Neural progenitor cell (in vitro differentiated cells): Measurements from ENCODE around the gene PARD3B. TPM values are rescaled to one million over a fixed set of nuclear protein-coding genes. Genes with fewer than 3 reads are reported as not detected.
A peak's percentile ranks its signal among the peaks of the same experiment; 100 is the strongest.

Source experiments
- DNase-seq: peaks from one replicate; pipeline ENCODE4 v3.0.0-alpha.2; 2016; ENCODE audit warnings: low spot score
- H2AFZ ChIP-seq: fragments of 200-600 bp; sonication (generic); replicated peaks from 2 replicates; pipeline ENCODE4 v1.6.1; 2016; ENCODE audit warnings: antibody characterized with exemption
- H3F3A ChIP-seq: fragments of 200-600 bp; sonication (generic); 2 replicates; pipeline ENCODE4 v1.6.1; 2016; ENCODE audit warnings: antibody characterized with exemption, low read depth
- H3K27ac ChIP-seq: fragments of 200-600 bp; sonication (generic); 2 replicates; pipeline ENCODE4 v1.5.1; 2016; ENCODE audit warnings: mild to moderate bottlenecking
- H3K27me3 ChIP-seq: fragments of 200-600 bp; sonication (generic); 2 replicates; pipeline ENCODE4 v1.6.1; 2016; ENCODE audit warnings: mild to moderate bottlenecking, moderate library complexity
- H3K36me3 ChIP-seq: fragments of 200-600 bp; sonication (generic); 2 replicates; pipeline ENCODE4 v1.5.1; 2016
- H3K4me1 ChIP-seq: fragments of 200-600 bp; sonication (generic); 2 replicates; pipeline ENCODE4 v1.6.1; 2016; ENCODE audit warnings: mixed run types
- H3K4me2 ChIP-seq: fragments of 200-600 bp; sonication (generic); 2 replicates; pipeline ENCODE4 v1.6.1; 2016
- H3K4me3 ChIP-seq: fragments of 200-600 bp; sonication (generic); 2 replicates; pipeline ENCODE4 v1.5.1; 2016
- H3K79me2 ChIP-seq: fragments of 200-600 bp; sonication (generic); 2 replicates; pipeline ENCODE4 v1.6.1; 2016; ENCODE audit warnings: low read depth
- H3K9ac ChIP-seq: fragments of 200-600 bp; sonication (generic); 2 replicates; pipeline ENCODE4 v1.6.1; 2016
- H3K9me3 ChIP-seq: fragments of 200-600 bp; sonication (generic); 2 replicates; pipeline ENCODE4 v1.5.1; 2016; ENCODE audit warnings: low read depth
- H4K20me1 ChIP-seq: fragments of 200-600 bp; sonication (generic); 2 replicates; pipeline ENCODE4 v1.6.1; 2016; ENCODE audit warnings: low read depth
- H3K27ac Mint-ChIP-seq: 3 replicates; pipeline ENCODE4 v1.8.0; 2021; ENCODE audit warnings: mixed read lengths
- H3K27me3 Mint-ChIP-seq: 2 replicates; pipeline ENCODE4 v1.8.0; 2022; ENCODE audit warnings: low read depth, mild to moderate bottlenecking, inconsistent platforms, moderate library complexity, mixed read lengths; ENCODE audit not compliant: insufficient read depth
- H3K36me3 Mint-ChIP-seq: 3 replicates; pipeline ENCODE4 v1.8.0; 2021; ENCODE audit warnings: mixed read lengths
- H3K4me1 Mint-ChIP-seq: 3 replicates; pipeline ENCODE4 v1.8.0; 2021; ENCODE audit warnings: mixed read lengths
- H3K4me3 Mint-ChIP-seq: 3 replicates; pipeline ENCODE4 v1.8.0; 2021; ENCODE audit warnings: mild to moderate bottlenecking, moderate library complexity, mixed read lengths
- H3K9me3 Mint-ChIP-seq: 3 replicates; pipeline ENCODE4 v1.8.0; 2020; ENCODE audit warnings: mixed read lengths
- CTCF ChIP-seq: fragments of 200-600 bp; sonication (generic); IDR thresholded peaks from 2 replicates; pipeline ENCODE4 v1.5.1; 2017; ENCODE audit warnings: antibody characterized with exemption, mild to moderate bottlenecking
- EZH2 ChIP-seq: fragments of 200-600 bp; sonication (generic); IDR thresholded peaks from 2 replicates; pipeline ENCODE4 v1.6.1; 2017; ENCODE audit warnings: antibody characterized with exemption, mild to moderate bottlenecking, moderate library complexity
- EZH2phosphoT487 ChIP-seq: fragments of 200-600 bp; sonication (generic); IDR thresholded peaks from 2 replicates; pipeline ENCODE4 v1.6.1; 2017; ENCODE audit warnings: antibody characterized with exemption
- total RNA-seq: library from RNA; depleted of rRNA; stranded (reverse); fragments of >200 nt; gene quantifications from 2 replicates; pipeline ENCODE4 v1.2.3, GENCODE V29; 2015; ENCODE audit warnings: low replicate concordance

PARD3B gene
- total RNA-seq, 1 donor from 2014 or later: 8.4 TPM

- peak overlapping the region; percentile 5 for H2AFZ ChIP-seq
- H3K36me3 ChIP-seq: no peaks in the 10 kb centered on the region
- no peaks in the 10 kb centered on the region for H3K4me1 ChIP-seq
- no peak overlapping the region for H3K27ac Mint-ChIP-seq
- H3K9me3 ChIP-seq: no peaks in the 10 kb centered on the region
- peaks cover 2% of the 10 kb centered on the region for H3K4me1 Mint-ChIP-seq
- no peaks in the 10 kb centered on the region for H3K27me3 ChIP-seq
- no peak overlapping the region for H3K4me3 ChIP-seq
- DNase-seq: no peak
- H3K4me3 Mint-ChIP-seq: no peak overlapping the region
- no peak overlapping the region for H3K9ac ChIP-seq
- H3K9me3 Mint-ChIP-seq: no peaks in the 10 kb centered on the region
- no peak for TF ChIP-seq EZH2
- TF ChIP-seq EZH2phosphoT487: no peak
- no peak for TF ChIP-seq CTCF
- no peak overlapping the region for H3K4me2 ChIP-seq
- no peaks in the 10 kb centered on the region for H4K20me1 ChIP-seq
- no peaks in the 10 kb centered on the region for H3K79me2 ChIP-seq
- H3K27ac ChIP-seq: no peak overlapping the region
- H3K27me3 Mint-ChIP-seq: no peaks in the 10 kb centered on the region
- H3F3A ChIP-seq: no peaks in the 10 kb centered on the region
- H3K36me3 Mint-ChIP-seq: no peaks in the 10 kb centered on the region
Measured at GRCh38 chr2:205103699-205104098, 558.4 kb downstream of the PARD3B start.

- no peak for TF ChIP-seq CTCF
- no peak for TF ChIP-seq EZH2phosphoT487
- no peak for TF ChIP-seq EZH2
- Mint-ChIP-seq H3K36me3 (no peaks in the 10 kb centered on the region), H3K4me3 (no peak overlapping the region), H3K4me1 (peaks cover 8% of the 10 kb centered on the region), H3K9me3 (no peaks in the 10 kb centered on the region), H3K27ac (no peak overlapping the region), H3K27me3 (no peaks in the 10 kb centered on the region)
- no peak overlapping the region for H3K4me3 ChIP-seq
- H3K27ac ChIP-seq: no peak overlapping the region
- no peaks in the 10 kb centered on the region for H3K27me3 ChIP-seq
- H3K4me2 ChIP-seq: no peak overlapping the region
- H3K36me3 ChIP-seq: no peaks in the 10 kb centered on the region
- H3K9ac ChIP-seq: no peak overlapping the region
- H2AFZ ChIP-seq: no peak overlapping the region
- DNase-seq: no peak
- H4K20me1 ChIP-seq: no peaks in the 10 kb centered on the region
- no peaks in the 10 kb centered on the region for H3K9me3 ChIP-seq
- H3K79me2 ChIP-seq: no peaks in the 10 kb centered on the region
- H3F3A ChIP-seq: no peaks in the 10 kb centered on the region
- no peaks in the 10 kb centered on the region for H3K4me1 ChIP-seq
Measured at GRCh38 chr2:205107810-205108209, 562.5 kb downstream of the PARD3B start.

- no peak overlapping the region for H3K27ac Mint-ChIP-seq
- Histone ChIP-seq H2AFZ (no peak overlapping the region), H3K36me3 (no peaks in the 10 kb centered on the region), H3K27me3 (no peaks in the 10 kb centered on the region), H3K9me3 (no peaks in the 10 kb centered on the region), H3K4me1 (no peaks in the 10 kb centered on the region), H3K4me2 (no peak overlapping the region), H4K20me1 (no peaks in the 10 kb centered on the region), H3K4me3 (no peak overlapping the region), H3K79me2 (no peaks in the 10 kb centered on the region), H3K27ac (no peak overlapping the region), H3K9ac (no peak overlapping the region), H3F3A (no peaks in the 10 kb centered on the region)
- peaks cover 3% of the 10 kb centered on the region for H3K4me1 Mint-ChIP-seq
- TF ChIP-seq EZH2: no peak
- TF ChIP-seq CTCF: no peak
- no peak for TF ChIP-seq EZH2phosphoT487
- H3K27me3 Mint-ChIP-seq: no peaks in the 10 kb centered on the region
- peaks cover 5% of the 10 kb centered on the region for H3K9me3 Mint-ChIP-seq
- DNase-seq: no peak
- peaks cover 12% of the 10 kb centered on the region for H3K36me3 Mint-ChIP-seq
- no peak overlapping the region for H3K4me3 Mint-ChIP-seq
Measured at GRCh38 chr2:205115511-205115910, 570.2 kb downstream of the PARD3B start.

- H3K4me1 ChIP-seq: no peaks in the 10 kb centered on the region
- H3K36me3 ChIP-seq: no peaks in the 10 kb centered on the region
- no peak overlapping the region for H2AFZ ChIP-seq
- H3K27me3 Mint-ChIP-seq: no peaks in the 10 kb centered on the region
- H3F3A ChIP-seq: no peaks in the 10 kb centered on the region
- no peak overlapping the region for H3K27ac ChIP-seq
- H4K20me1 ChIP-seq: no peaks in the 10 kb centered on the region
- no peak overlapping the region for H3K9ac ChIP-seq
- peaks cover 5% of the 10 kb centered on the region for H3K9me3 Mint-ChIP-seq
- TF ChIP-seq EZH2phosphoT487: no peak
- H3K4me1 Mint-ChIP-seq: peaks cover 3% of the 10 kb centered on the region
- H3K27ac Mint-ChIP-seq: no peak overlapping the region
- no peaks in the 10 kb centered on the region for H3K9me3 ChIP-seq
- H3K36me3 Mint-ChIP-seq: peaks cover 12% of the 10 kb centered on the region
- no peak overlapping the region for H3K4me2 ChIP-seq
- no peak for DNase-seq
- H3K4me3 Mint-ChIP-seq: no peak overlapping the region
- H3K79me2 ChIP-seq: no peaks in the 10 kb centered on the region
- no peak overlapping the region for H3K4me3 ChIP-seq
- no peaks in the 10 kb centered on the region for H3K27me3 ChIP-seq
Measured at GRCh38 chr2:205117125-205117524, 571.9 kb downstream of the PARD3B start.
